AG09309 (cell line): ENCODE data around the gene IZUMO1.

Source experiments
- DNase-seq: peaks from one replicate; pipeline ENCODE4 v3.0.0-alpha.2; 2010; ENCODE audit warnings: low read depth
- H3K4me3 ChIP-seq: 2 replicates; pipeline ENCODE4 v1.5.1; 2011; ENCODE audit warnings: mild to moderate bottlenecking, low read depth, low read length, moderate library complexity; ENCODE audit not compliant: control insufficient read depth
- CTCF ChIP-seq: IDR thresholded peaks from 2 replicates; pipeline ENCODE4 v1.5.1; 2011; ENCODE audit warnings: mild to moderate bottlenecking, low read depth, low read length, inconsistent platforms; ENCODE audit not compliant: insufficient read depth, control insufficient read depth; ENCODE audit errors: missing control alignments

IZUMO1 gene

GRCh38 chr19:48724796-48725753 lies 21.6 kb downstream of the IZUMO1 start:
- H3K4me3 ChIP-seq = no peak overlapping the region
- DNase-seq = no peak
- TF ChIP-seq CTCF = no peak

- no peak overlapping the region for H3K4me3 ChIP-seq
- DNase-seq = no peak
- no peak for TF ChIP-seq CTCF
Measured at GRCh38 chr19:48722196-48722708, 24.5 kb downstream of the IZUMO1 start.

GRCh38 chr19:48720613-48721296 lies 26.0 kb downstream of the IZUMO1 start:
- peak; percentile 97 for DNase-seq
- peak overlapping the region; percentile 82 for H3K4me3 ChIP-seq
- no peak for TF ChIP-seq CTCF

- H3K4me3 ChIP-seq = peak overlapping the region; percentile 16
- no peak for DNase-seq
- TF ChIP-seq CTCF = no peak
Measured at GRCh38 chr19:48720251-48720612, 26.5 kb downstream of the IZUMO1 start.

- H3K4me3 ChIP-seq = peak within 1 kb of the TSS; percentile 16
- no peak for TF ChIP-seq CTCF
- DNase-seq = no peak
Measured at GRCh38 chr19:48719263-48720171, 27.2 kb downstream of the IZUMO1 start, which contains the start of gene MAMSTR. Gene MAMSTR (minus strand): TSS chr19:48719725. CDS start chr19:48719031, 694 bp downstream.
